GM19372 (cell line): ENCODE data around the gene GALNT14.

Source experiments
- ATAC-seq: cut with Tn5 transposase; IDR thresholded peaks from one replicate; pipeline ENCODE4 v1.9.1; 2021; ENCODE audit warnings: mild to moderate bottlenecking, low read depth, moderate library complexity; ENCODE audit not compliant: unreplicated experiment

The GALNT14 gene

GRCh38 chr2:31018280-31018679 is 120.0 kb downstream of the GALNT14 start:
- no peak for ATAC-seq

- no peak for ATAC-seq
These were observed 121.6 kb downstream of the GALNT14 start for GRCh38 chr2:31016648-31017047.

DNA sequence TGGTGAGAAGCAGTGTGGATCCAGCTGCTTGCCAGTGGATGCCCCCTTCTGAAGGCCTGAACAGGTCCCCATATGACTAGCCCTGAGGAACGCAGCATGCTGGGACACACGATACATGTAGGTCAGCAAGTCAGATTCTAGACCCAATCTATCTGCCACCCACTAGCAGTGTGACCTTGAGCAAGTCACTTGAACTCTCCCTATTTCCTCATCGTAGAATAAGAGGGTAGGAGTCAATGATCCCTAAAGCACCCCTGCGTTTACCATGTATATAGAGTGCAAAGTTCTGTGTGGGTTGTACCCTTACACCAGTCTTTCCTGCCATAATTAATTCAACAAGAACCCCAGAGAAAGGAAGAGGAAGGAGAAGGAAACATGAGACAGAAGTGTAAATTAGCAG is 123.7 kb downstream of the GALNT14 start:
- ATAC-seq, result no peak

DNA sequence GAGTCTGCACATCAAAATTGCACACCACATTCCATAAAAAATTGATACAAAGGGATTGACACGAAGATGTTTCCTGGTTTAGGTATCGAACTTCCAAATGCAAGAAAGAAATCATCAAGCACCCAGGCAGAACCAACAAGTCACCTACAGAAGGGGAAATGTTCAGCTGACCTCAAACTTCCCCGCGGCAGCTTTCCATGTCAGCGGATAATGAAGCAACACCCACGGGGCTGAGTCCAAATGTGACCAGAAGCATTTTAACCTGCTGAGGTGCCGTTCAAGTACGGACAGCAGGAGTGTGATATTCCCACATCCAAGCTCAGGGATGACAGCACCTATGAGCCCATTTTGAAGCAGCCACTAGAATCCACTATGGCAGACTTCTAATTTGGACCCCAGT is 124.9 kb downstream of the GALNT14 start:
- ATAC-seq, result no peak

- ATAC-seq, result no peak
These were observed 125.8 kb downstream of the GALNT14 start for GRCh38 chr2:31012406-31012805.

DNA sequence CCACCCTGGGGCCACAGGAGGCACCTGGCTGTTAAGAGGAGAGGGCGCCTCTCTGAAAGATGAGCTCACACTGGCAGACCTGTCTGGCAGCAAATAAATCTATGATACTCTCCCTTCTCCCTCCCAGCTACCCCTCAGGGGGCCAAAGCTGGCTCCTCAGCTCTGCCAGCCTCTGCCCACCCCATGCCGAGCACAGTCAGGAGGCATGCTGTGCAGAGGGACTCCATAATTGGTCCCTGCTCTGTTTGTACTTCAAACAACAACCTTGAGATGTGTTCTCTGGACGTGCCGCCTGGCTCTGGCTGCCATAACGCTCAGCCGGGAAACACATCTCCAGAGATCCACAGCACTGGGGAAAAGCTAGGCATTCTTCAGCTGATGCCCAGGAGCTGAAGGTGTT is 126.7 kb downstream of the GALNT14 start:
- no peak for ATAC-seq

GRCh38 chr2:31008561-31009114 is 129.6 kb downstream of the GALNT14 start:
- ATAC-seq, result no peak

- ATAC-seq, result no peak
These were observed 134.0 kb downstream of the GALNT14 start for GRCh38 chr2:31004257-31004656.

DNA sequence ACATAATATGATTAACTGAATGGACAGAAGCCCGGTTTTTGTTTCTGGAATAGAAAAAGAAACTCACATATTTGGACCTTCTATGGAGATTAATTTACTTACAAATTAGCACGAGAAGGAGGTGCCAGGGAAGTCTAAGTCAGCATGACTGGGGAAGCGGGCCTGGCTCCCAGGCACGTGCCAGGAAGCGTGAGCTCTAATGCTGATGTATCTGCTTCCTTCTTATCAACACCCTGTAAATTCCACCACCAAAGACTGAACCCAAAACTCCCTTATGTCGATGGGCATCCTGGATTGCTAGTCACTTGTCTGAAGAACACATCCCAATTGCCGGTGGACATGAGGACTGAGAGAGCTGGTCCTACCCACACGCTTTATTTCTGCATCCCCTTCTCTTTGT is 134.5 kb downstream of the GALNT14 start:
- no peak for ATAC-seq

DNA sequence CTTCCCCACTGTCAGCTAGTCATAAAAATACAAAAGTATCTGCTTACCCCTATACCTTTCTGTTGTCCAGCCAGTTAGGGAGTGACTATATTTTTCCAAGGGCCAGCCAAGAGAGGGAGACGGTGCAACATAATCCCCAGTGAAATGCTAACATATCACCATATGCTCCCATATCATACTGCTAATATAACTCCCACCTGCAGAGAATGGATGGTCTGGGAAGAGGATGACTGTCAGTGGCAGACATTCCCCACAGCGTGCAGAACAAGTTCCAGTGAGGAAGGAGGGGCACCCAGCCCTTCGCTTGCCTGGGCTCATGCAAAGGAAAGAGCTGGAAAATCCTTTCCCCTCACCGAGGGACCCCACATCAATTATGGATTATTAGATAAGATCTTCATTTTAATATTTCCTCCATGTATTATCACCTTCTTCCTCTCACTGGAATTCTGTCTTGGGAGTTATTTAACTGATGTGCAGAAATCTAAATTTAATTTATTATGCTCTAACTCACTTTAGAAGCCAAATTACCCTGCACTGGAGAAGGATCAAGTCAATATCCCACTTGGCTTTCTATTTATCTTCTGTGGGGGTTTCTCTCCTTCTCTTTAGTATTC is 135.6 kb downstream of the GALNT14 start:
- no peak for ATAC-seq

GRCh38 chr2:31000970-31001369 is 137.3 kb downstream of the GALNT14 start:
- no peak for ATAC-seq

GRCh38 chr2:30998672-30999071 is 139.6 kb downstream of the GALNT14 start:
- no peak for ATAC-seq

DNA sequence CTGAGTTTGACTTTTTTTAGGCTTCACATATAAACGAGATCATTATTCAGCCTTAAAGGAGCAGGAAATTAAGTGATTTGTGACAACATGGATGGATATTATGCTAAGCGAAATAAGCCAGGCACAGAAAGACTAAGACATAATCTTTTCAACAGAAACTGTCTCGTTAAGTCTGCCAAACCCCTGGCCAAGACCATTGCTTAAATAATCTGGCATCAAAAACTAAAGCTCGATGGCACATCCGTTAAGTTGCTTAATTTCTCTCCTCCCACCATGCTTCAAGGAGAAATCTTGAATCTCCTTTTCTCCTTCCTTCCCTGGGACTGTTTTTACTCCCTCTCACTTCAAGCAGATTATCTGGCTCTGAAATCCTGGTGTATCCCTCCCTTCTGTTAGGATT is 140.3 kb downstream of the GALNT14 start:
- ATAC-seq, result no peak

DNA sequence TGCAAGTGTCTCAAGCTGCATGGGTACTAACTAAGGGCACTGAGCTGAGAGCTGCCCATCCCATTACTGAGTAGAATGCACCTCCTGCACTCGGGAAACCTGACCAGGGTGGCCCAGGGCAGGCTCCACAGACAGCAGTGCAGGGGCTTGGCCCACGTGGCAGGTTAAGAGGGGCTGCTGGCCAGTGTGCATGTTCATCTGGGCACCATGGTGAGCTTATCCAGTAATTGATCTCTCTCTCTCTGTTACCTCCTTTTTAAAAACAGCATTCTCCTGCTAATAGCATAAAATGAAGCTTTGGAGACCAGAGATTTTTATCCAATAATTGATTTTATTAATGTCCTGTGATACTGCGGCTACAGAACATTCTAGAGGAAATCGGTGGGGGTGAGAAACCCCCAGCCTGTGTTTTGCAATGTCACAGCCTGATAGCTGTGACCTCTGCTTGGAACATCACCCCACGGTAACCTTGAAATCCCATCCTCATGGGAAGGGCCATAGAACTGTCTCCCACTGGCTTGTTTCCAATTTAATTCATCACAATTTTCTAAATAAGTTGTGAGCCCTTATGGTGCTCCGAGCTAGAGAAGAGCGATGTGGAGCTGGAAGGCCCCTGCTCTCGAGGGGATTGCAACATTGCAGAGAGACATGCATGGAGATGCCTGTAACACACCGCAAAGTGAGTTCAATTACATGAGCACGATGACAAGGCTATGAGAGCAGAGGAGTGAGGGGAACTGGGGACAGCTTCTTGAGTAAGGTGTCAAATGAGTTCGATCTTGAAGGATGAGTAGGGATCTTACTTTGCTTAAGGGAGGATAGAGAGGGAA is 143.8 kb downstream of the GALNT14 start:
- no peak for ATAC-seq

DNA sequence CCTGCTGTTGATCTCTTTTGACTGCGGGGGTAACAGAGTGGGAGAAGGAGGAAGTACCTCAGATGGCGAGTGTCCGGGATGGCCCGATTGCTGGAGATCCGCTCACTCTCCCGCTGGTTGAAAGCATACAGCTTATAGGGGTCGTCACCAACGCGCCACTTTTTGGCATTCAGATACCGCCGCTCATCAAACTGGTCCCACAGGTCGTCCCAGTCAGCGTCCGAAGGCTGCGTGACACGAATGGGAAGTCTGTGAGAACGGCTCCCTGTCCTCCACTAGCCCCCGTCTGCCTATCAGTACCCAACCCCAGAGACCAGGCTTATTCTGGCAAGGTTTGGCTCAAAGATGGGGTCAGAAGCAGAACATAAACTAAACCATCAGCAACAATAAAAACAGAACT is 145.5 kb downstream of the GALNT14 start:
- ATAC-seq, result no peak

DNA sequence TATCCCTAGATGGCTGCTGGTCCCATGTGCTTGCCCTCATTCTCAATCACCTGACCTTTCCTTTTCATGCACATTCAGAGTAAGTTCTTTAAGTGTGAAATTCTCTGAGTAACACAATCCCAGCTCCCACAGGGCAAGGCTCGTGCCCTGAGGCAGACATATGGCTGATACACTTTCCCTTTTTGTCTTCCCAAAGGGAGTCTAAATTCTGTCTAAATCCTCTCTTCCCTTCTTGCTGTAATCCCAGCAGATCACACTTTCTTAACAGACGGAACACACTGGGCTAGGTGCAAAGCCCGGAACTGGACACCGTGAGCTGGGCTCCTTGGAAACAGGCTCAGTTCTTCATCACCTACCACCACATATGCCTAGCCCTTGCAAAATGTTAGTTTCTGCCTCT is 147.6 kb downstream of the GALNT14 start:
- ATAC-seq, result no peak

DNA sequence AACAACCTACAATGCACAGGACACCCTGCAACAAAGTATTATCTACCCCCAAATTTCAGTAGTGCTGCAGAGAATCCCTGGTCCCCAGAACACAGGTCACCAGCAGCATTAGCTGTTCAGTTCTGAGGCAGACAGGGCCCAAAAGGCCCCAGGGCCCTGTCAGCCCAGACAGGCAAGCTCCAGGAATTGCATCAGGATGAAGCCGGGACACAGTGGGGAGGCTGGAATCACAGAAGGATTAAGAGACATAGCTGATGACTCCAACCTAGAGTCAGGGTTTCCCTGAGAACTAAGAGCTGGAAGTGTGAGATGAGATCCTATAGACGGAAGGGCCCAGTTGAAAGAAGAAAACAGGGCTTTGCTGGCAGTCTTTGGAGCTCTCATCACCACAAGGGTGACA is 148.1 kb downstream of the GALNT14 start:
- no peak for ATAC-seq

- no peak for ATAC-seq
These were observed 148.5 kb downstream of the GALNT14 start for GRCh38 chr2:30989746-30990145.

GRCh38 chr2:30987566-30987965 is 150.7 kb downstream of the GALNT14 start:
- no peak for ATAC-seq

- ATAC-seq, result no peak
These were observed 152.0 kb downstream of the GALNT14 start for GRCh38 chr2:30986231-30986580.

DNA sequence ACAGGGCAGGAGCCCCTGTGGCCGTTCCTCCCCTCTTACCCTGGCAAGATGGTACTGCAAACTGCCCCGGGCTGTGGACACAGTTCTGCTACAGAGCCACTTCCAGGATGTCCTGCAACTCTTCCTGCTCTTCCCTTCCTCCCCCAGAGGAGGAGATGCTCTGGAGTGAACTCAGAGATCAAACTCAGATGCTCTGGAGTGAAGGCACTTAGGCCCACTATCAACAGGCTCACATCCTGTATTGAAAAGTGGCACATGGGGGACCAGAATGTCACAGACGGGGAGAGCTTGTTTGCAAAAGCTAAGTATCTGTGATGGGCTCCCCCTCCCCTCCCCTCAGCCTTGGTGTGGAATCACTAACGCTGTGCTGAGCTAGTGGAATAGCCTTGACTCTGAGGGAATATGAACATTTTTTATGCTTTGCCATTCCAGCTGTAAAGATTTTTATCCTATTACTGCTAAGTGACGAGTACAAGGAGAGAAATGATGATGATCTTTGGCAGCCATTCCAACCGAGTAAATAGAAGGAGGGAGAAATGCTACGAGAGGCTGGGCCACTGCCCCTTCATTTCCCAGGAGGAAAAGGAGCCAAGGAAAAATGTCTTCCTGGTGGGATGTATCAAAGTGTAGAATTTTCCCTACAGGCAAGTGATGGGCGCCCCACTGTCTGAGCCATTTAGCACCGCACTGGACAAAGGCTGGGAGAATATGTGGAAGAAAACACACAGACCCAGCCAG is 152.6 kb downstream of the GALNT14 start:
- no peak for ATAC-seq
